ENCODE measurements around the gene LHFPL2.

Gene LHFPL2

DNA sequence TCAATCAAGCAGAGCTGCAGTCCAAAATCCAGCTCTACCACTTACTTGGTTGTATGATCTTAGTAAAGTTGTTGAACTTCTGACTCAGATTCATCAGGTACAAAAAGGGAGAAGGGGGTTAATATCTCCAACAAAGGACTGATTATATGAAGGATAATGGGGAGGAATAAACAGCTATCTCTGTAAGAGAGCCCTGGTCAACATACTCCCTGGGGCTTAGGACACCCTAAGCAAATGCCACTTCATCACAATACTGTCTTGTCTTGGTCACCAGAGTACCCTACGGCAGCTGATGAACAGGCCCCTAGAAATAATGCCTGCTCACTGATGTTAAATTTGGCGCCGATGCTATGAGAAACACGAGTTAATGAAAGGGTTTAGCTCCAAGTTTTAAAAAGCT is 34.8 kb downstream of the LHFPL2 start:
- DNase-seq: no peak

DNA sequence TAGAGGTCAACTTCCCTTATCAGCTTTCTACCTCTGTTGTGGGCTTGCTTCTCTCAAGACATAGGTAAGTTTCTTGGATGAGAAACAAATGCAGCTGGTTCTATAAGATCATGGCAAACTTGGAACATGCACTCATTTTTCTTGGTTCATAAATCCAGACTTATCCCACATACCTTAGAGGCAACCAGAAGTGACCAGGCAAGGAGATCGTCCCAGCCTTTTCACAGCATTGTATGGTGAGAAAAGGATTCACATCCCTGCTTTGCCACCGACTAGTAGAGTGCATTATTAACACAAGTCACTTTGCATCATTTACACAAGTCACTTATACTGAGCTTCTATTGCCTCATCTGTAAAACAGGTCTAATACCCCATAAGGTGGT is 35.4 kb downstream of the LHFPL2 start:
- no peak for DNase-seq

DNA sequence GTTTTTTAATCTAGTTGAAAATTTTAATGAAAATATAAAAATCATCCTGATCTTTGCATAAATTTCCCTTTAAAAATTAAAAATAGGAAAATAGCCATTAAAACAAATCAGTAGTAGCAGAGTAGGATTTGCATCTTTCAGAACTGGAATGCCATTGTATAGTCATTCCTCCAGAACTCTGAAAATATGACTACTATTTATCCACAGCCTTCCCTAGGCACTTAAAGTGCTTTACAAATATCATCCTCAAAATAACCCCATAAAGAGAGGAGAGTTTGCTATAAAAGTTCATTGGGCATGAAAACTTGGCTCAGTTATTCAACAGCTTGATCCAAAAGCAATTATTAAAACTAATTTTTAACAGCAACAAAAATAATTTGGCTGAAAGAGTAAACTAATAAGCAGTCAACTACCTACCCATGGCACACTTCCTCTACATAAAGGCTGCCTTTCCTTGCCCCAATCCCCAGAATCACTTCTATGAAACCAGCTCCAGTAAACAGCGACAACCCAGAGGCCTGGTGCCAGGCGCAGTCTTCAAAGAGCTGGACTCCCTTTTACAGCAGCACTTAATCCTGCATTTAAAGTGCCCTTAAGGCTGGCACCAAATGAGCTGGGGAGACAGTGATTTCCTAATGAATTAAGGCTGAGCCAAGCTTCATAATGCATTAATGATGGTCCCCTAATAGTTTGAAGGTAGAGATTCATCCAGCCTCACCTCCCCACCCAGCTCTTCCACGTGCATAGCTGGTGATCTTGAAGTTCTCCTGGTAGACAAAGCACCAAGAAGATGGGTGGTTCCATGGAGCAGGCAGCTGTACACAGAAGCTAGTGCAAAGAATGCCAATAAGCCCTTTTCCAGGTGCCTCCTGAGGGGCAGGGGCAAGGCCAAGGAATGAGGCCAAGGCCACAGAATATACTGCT is 36.1 kb downstream of the LHFPL2 start:
- no peak for DNase-seq

DNA sequence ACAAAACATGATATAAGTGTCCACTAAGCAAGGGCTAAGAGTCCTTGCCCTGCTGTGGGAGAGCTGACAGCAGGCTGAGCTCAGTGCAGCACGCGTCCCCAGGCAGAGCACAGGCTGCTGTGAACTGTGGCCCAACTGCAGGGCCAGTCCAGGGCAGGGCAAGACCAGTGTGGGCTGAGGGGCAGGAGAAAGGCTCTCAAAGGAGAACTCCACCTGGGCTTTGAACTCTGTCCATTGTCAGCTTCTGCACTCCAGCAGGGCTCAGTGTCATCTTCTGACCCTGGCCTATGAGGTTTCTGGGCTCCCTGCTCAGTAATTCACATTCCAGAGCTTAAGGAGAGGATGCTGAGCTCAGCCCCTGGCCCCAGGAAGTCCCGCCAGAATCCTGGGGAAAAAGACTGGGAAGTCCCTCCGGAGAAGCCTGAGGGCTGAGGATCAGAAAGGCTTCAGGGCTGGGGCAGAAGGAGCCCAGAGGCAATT is 37.4 kb downstream of the LHFPL2 start:
- no peak for DNase-seq

DNA sequence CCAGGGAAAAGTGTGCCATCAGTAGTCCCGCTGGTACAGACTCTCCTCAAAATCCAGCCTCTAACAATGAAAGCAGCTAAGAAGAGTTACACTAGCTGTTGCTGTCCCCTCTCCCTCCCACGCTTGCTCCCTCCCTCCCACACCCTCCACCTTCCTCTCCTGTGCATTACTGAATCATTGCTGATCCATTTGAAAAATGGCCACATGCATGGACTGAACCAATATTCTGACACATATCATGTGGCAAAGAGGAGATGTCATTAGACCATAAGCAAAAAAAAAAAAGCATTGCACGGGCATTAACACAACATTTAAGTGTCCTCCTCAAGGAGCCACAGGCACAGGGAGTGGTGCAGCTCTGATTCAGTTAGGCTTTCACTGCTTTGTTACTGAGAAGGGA is 37.9 kb downstream of the LHFPL2 start:
- no peak for DNase-seq

DNA sequence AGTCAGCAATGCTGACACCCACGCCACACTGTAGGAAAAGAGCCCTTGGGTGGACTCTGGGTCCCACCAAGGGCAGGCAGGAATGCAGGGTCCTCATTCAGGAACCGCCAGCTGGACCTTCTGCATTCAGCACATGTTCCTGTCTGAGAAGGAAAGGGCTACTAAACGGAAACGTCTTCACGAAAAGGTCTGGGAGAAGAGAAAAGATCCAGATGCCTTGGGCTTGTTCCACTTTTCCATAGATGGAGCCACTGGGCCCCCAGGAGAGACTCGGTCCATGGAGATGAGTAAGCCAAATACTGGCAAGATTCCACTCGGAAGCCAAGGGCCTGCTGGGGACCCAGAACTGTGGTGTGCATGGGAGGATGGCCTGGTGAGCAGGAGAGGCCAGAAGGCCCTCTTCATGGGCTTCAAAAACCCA is 38.4 kb downstream of the LHFPL2 start:
- DNase-seq: no peak

DNA sequence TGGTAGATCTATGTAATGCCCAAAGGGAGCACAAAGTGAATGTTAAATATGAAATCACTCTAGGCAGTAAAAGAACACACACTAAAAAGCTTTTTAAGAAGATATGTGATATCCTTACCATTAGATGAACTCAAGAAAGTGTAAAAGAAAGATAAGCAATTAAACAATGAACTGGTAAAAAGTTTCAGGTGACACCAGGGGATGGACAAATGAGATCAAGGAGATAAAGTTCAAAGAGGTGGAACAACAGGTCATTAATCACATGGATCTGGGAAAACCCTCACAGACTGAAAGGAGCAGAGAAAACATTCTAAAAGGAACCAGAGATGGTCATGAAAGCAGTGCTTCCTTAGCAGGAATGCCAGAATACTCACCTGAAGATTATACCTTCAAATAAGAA is 40.7 kb downstream of the LHFPL2 start:
- no peak for DNase-seq

DNA sequence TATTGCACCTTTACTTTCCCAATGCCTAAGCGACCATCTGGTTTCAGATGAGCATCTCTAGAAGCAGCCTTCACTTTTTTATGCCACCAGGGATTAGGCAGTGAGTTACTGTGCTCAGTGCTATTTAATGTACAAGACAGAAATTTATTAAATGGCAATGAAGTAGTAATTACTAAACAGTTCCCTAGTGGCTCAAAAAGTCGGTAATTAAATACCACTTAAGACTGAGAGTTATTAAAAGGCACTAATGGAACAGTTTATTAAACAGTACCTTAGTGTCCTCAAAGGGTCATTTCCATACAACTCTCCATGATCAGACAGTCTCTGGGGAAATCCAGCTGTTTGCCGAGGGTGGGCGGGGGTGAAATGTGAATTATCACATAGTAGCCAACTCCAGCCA is 42.3 kb downstream of the LHFPL2 start:
- no peak for DNase-seq

DNA sequence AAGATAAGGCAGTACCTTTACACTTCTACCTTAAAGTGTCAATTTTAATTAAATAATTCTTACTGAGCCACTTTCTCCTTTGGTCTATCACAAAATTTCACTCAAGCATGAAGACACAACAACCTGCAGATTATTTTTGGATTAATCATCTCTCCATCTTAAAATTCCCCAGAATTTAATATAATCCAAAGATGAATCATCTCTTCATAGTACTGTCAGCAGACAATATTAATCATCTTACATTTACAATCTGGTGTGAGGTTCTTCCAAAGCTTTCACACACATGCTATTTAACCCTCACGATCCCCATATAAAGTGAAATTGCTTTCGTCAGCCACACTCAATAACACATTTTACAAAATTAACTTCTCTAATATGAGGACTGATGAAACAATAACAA is 43.0 kb downstream of the LHFPL2 start:
- no peak for DNase-seq

DNA sequence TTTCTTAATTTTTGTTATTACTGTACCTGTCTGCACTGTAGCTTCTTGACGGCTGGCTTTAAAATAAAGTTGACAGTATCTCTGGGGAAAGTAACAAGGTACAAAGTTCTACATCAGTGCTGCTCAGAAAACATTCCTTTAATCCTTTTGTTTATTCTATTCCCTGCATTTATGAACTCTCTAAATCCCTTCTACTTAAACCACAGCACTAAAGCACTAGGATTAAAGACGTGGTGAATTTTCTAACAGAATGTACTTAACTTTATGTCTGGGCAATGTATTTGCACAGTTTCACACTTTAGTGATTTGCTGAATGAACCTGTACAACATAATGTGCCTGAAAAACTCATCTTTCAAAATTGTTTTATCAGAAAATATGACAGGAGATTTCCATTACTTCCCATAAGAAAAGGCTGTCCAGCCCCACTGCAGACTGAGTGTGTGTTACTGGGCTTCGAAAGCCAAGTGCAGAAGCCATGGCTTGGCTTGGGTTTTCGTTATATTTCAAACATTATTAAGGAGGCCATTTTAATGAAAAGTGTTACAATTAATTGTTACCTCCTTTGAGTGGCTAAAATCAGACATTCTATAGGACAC is 43.8 kb downstream of the LHFPL2 start:
- no peak for DNase-seq

DNA sequence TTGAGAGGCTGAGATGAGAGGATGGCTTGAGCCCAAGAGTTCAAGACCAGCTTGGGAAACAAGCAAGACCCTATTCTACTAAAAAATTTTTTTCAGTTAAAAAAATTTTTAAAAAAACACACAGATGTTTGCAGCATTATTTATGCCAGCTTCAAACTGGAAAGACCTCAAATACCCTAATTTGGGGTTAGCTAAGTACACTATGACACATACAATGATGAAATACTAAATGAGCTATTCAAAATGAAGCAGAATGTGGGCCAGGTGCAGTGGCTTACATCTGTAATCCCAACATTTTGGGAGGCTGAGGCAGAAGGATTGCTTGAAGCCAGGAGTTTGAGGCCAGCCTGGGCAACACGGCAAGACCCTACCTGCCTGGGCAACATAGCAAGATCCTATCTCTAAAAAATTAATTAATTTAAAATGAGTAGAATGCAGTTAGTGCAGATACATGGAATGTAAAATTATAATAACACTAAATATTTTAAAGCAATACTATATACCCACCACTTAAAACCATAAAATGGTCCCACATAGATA is 44.9 kb downstream of the LHFPL2 start:
- no peak for DNase-seq

DNA sequence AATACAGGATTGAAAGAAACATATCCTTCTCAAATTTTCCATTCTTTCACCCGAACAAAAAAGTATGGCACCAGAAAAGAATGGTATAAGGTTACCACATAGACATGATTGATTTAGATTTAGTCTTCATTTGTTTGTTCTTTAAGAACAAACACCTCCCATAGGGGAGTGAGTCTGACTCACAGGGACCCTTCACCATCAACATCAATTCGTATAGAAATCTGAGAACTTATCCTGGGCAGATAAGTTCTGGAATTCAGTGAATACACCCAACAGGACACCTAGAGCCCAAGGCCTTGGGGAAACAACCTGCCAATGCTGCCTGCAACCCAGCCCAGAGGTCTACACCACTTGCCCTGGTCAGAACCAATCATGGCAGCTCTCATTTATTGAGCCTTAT is 46.2 kb downstream of the LHFPL2 start:
- no peak for DNase-seq

DNA sequence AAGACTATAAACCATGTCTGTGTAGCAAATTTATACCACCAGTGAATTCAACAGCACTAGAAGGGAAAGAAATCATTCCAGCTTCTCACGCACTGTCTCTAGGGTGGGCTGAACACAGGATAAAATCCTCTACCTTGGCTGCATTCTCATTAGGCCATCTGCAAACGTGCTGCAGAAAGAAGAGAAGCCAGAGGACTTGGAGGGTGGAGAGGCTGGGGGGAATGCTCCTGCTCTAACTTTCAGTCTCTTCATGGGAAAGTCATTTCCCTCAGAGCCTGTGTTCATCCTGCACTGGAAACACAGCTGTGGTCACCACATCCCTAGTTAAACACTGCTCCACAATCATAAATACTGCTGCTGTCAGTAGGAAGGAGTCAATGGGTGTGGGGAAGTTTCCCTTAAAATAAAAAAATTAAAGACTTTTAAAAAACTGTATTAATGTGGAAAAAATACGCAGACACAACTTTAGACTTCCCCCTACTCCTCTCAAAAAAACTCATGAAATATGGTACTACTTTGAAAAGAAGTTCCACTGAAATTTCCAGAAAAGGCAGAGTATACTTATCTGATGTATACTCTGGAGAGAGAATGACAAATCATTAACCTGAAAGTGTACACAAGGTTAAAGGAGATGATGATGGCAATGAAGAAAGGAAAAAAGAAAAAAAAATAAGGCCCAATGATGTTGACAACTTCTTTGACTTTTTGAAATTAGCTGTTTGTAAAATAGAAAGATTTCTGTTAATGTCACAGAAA is 46.8 kb downstream of the LHFPL2 start:
- DNase-seq: no peak

DNA sequence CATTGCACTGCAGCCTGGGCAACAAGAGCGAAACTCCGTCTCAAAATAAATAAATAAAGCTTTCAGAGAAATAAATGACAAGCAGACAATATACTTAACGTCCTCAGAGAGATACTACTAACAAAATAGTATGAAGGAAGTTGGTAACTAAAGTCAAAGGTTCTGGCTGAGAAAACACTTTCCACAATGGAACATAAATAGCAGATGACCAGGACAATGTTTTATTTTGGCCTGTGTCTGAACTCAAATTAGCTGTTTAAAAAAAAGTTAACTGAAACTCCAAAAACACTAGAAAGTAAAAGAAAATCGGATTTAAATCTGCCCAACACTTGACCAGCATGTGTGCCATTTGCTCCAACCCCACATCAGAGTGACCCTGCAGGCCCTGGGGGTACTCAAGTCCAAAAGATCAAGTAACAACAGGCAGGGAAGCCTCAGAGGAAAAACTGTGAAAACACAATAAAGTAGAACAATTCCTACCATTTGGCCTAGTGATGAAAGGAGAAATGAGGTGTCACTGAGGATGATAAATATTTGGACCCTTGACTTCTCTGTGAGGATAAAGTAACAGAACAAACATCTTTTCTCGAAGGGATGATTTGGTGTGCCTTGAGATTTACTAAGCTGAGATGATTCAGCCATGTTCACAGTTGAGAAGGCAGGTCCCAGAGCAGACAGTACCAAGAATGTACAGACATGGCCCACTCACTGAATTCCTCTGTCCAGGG is 47.7 kb downstream of the LHFPL2 start:
- no peak for DNase-seq

DNA sequence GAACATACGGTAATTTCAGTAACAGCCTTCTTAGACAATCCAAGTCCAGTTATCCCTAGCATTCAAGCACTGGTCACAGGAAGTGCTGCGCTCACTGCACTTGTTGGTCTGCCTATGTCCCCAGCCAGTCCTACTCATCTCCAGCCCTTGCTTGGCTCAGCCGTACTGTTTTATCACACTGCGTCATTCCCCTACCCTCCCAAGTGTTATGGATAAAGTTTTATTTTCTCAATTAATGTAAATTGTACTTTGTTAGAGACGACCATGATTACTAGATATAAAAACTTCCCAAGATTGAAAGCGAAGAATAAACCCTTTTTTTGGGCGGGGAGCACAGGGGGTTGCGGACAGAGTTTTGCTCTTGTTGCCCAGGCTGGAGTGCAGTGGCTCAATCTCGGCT is 49.6 kb downstream of the LHFPL2 start:
- no peak for DNase-seq

DNA sequence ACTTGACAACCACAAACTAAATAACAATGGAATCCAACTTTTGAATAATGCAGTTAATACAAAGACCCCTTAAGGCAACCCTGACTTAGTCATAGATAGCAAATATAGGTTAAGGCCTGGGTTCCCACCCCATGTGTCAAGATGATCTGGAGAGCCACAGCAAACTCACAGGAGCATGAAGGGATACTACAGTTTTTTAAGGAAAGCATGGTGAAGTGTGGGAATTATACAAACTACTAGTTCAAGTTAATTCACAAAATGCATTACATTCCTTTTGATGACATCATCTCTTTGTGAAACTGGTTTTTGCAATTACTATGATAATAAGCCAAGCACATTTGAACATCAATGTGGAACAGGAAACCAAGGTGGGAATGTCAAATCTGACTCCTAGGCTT is 50.6 kb downstream of the LHFPL2 start:
- no peak for DNase-seq

DNA sequence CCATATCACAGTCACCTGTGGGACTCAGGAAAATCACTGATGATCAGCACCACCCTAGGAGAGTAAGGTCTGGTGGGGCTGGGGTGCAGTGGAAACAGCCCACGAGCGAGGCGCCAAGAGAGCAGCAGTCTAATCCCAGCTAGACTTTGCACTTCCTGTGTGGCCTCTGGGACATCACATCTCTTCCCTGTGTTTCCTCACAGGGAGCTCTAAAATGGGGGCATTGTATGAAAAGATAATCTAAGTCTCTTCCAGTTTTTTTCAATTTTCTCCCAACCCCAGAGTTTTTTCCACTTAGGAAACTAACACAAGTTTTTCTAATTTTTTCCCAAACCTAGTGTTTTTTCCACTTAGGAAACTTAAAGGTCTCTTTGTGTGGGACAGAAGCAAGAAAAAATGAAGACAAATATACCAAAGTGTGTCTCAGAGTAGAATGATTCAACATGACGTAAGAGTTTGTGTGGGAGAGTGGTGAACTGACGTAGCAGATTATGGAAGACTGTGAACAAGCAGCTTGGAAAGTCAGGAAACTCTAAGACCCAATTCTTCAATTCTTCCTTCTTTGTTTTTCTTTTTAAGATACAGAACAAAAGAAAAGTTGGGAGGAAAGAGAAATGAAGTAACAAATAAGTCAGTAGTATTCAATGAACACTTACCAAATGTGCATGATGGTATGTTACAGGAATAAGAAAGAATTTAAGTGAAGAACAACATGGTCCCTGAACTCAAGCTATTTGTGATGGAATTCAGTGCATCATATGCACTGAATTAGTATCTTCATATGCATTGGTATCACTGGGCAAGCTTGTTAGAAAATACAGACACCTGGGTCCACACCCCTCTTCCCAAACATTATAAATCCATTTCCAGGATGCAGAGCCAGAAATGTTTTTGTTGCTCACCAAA is 51.3 kb downstream of the LHFPL2 start:
- DNase-seq: no peak

DNA sequence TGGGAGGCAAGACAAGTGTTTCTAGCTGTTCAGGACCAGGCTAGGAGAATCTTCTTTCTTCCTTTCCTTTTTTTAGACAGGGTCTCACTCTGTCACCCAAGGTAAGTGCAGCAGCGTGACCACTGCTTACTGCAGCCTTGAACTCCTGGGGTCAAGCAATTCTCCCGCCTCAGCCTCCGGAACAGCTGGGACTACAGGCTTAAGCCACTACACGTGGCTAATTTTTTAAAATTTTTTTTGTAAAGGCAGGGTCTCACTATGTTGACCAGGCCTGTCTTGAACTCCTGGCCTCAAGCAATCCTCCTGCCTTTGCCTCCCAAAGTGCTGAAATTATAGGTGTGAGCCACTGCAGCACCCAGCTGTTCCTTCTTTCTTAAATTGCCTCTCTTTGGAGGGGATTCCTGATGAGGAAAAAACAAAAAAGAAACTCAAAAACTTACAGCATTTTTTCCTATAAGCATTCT is 53.1 kb downstream of the LHFPL2 start:
- no peak for DNase-seq

DNA sequence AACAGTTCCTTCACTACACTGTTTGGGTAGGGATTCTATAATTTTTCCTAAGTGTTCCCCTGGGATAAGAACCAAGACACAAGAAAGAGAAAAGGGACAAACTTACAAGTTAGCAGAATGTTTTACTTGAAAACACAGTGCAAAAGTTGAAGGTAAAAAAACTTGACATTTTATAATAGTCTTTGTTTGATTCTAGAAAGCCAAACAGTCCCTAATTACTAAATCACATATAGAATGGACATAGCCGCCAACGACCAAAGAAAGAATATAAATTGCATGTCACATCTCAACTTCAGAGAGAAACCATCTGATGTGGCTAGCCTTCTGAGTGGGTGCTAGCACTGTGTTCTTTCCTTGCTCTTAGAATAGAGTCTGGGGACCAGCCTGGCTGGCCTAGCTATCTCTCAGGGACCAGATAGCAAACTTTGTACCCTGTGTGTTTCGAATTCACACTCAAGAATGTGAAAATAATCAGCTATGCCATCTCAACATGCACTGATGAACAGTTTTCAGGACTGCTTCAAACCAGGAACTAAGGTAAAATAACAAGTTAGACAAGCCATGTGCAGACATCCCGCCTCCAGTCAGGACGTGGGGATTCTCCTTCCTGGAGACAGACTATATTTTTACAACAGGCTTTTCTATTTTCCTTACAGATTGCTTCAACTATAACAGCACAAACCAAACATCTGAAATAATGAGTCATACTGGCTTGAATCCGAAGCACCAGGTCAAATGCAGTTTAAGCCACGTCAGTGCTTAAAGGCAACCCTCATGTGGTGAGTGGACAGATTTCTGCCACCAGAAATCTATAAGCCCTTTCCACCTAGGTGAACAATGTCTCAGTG is 53.7 kb downstream of the LHFPL2 start:
- DNase-seq: no peak

DNA sequence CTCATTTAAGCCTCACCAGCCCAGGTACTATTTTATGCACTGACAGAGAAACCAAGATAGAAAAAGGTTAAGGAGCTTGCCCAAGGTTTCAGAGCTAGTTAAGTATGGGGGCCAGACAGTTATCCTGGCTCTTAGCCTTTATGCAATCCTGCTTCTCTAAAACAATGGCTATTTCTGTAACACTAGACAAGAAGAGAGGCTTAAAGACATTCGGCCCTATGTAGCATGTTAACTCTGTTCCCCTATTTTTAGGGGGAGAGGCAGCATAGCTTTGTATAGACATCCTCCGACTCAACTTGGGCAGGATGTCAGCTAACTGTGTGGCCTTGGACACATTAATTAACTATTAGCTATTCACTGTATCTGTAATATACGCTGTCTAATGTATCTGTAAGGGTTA is 54.6 kb downstream of the LHFPL2 start:
- DNase-seq: no peak

DNA sequence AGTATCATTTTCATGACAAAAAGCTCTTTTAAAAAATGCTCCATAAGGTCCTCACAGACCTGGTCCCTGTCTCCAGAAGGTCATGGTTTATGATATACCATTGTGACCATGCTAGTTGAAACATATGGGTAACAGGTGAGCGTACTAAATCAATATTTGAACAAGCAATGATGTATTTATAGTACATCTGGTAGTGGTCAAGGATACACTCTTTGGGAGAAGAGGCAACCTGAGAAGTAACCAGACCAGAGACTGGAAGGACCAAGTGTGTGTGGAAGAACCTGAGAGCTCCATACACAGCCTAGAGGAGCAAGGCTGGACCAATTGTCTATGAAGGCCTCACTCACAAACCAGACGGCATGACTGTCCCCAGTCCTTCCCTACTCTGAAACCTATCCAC is 55.1 kb downstream of the LHFPL2 start:
- no peak for DNase-seq

Data from hematopoietic multipotent progenitor cell treated with erythropoietin and hydrocortisone succinate and interleukin-3 and kit ligand, for 4 days (in vitro differentiated cells).